HG02759 (cell line): ENCODE data around the gene ANO4.

Experiments
- ATAC-seq: cut with Tn5 transposase; IDR thresholded peaks from one replicate; pipeline ENCODE4 v1.9.1; 2021; ENCODE audit warnings: mild to moderate bottlenecking, moderate library complexity; ENCODE audit not compliant: unreplicated experiment

ANO4 gene

DNA sequence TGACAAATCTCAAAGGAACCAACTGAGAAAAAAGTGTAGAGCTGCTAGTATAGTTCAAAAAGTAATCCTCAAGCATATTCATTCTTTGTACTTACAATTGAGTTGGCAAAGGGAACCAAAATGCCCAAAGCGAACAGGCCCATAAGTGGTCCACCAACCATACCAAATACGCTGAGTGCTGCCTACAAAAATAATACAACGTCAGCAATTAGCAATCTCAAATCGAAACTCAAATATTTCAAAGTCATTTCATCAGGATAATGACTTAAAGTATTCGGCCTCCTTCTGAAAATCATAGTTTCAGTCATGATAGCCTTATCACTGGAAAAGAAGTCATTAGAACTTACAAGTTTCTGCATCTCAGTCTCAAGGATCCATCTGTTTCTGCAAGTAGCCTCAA lies 373.4 kb downstream of the ANO4 start:
- no peak for ATAC-seq

DNA sequence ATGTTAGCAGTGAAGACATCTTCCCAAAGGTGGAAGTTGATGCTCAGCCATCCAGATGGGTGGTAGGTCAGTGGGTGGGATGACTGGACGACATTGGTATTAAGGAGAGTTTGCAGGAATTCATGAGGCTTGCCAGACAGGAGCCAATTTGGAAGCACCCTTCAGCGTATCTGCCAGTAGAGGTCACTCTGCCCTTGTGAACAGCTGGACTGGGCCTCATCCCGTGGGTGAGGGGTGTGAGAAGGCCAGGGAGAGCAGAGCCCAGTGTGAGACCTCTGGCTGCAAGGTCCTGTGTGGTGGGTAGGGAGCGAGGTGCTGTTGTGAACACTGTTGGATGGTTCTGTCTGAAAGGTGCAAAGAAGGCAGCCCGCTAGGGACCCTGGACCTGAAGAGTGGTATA lies 377.7 kb downstream of the ANO4 start:
- ATAC-seq: no peak

GRCh38 chr12:101173197-101173749 lies 378.7 kb downstream of the ANO4 start:
- no peak for ATAC-seq

GRCh38 chr12:101174541-101174940 lies 380.0 kb downstream of the ANO4 start:
- ATAC-seq: no peak
